ENCODE measurements around the gene CCDC183.
A peak's percentile ranks its signal among the peaks of the same experiment; 100 is the strongest.
"Not testable (repeated sequence)": the region's sequence is repeated elsewhere in the genome, so short reads cannot be mapped to it uniquely, and the experiment has no call there.

CCDC183 gene

GRCh38 chr9:136794281-136794999 is 1.7 kb upstream of the CCDC183 start:
- DNase-seq (ENCODE audit: low read depth), result no peak
- TF ChIP-seq CTCF (conservative IDR thresholded peaks at IDR 0.05; ENCODE audit: control insufficient read depth, insufficient read depth, low read depth, low read length), result no peak
- H3K4me3 ChIP-seq (ENCODE audit: control insufficient read depth, low read depth, low read length), result no peak overlapping the region

GRCh38 chr9:136795000-136795348 is 1.2 kb upstream of the CCDC183 start:
- no peak for DNase-seq (ENCODE audit: low read depth)
- no peak overlapping the region for H3K4me3 ChIP-seq (ENCODE audit: control insufficient read depth, low read depth, low read length)
- TF ChIP-seq CTCF (conservative IDR thresholded peaks at IDR 0.05; ENCODE audit: control insufficient read depth, insufficient read depth, low read depth, low read length), result no peak

- not testable (repeated sequence) for DNase-seq (ENCODE audit: low read depth); H3K4me3 ChIP-seq (ENCODE audit: control insufficient read depth, low read depth, low read length)
Observed at GRCh38 chr9:136796775-136797347, 723 bp downstream of the CCDC183 start.

GRCh38 chr9:136798708-136799078 is 2.6 kb downstream of the CCDC183 start:
- TF ChIP-seq CTCF (conservative IDR thresholded peaks at IDR 0.05; ENCODE audit: control insufficient read depth, insufficient read depth, low read depth, low read length), result no peak
- H3K4me3 ChIP-seq (ENCODE audit: control insufficient read depth, low read depth, low read length), result no peak overlapping the region
- no peak for DNase-seq (ENCODE audit: low read depth)

- no peak for DNase-seq (ENCODE audit: low read depth)
- H3K4me3 ChIP-seq (ENCODE audit: control insufficient read depth, low read depth, low read length), result no peak overlapping the region
- TF ChIP-seq CTCF (conservative IDR thresholded peaks at IDR 0.05; ENCODE audit: control insufficient read depth, insufficient read depth, low read depth, low read length), result no peak
Observed at GRCh38 chr9:136799079-136799853, 3.1 kb downstream of the CCDC183 start.

GRCh38 chr9:136799854-136800657 is 3.9 kb downstream of the CCDC183 start:
- no peak for TF ChIP-seq CTCF (conservative IDR thresholded peaks at IDR 0.05; ENCODE audit: control insufficient read depth, insufficient read depth, low read depth, low read length)
- DNase-seq (ENCODE audit: low read depth), result peak; percentile 15
- H3K4me3 ChIP-seq (ENCODE audit: control insufficient read depth, low read depth, low read length), result peak overlapping the region; percentile 13
